HG02973 (cell line): Measurements from ENCODE around the gene GAGE1.
"Not testable (repeated sequence)": the region's sequence is repeated elsewhere in the genome, so short reads cannot be mapped to it uniquely, and the experiment has no call there.

Source experiments
- ATAC-seq: cut with Tn5 transposase; IDR thresholded peaks from one replicate; pipeline ENCODE4 v1.9.1; 2021; ENCODE audit warnings: moderate library complexity; ENCODE audit not compliant: unreplicated experiment

GAGE1 gene, protein sequence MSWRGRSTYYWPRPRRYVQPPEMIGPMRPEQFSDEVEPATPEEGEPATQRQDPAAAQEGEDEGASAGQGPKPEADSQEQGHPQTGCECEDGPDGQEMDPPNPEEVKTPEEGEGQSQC

DNA sequence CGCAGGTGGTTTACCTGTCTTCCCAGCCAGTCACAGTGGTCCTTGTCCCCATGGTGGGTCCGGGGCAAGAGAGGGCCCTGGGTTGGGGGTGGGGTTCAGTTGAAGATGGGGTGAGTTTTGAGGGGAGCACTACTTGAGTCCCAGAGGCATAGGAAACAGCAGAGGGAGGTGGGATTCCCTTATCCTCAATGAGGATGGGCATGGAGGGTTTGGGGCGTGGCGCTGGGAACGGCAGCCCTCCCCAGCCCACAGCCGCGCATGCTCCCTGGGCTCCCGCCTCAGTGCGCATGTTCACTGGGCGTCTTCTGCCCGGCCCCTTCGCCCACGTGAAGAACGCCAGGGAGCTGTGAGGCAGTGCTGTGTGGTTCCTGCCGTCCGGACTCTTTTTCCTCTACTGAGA lies at the start of gene GAGE1:
GAGE1 (plus strand) TSS at position 301 of the 400 bp plus-strand sequence. CDS start 1,155 bp downstream, outside the sequence.
- not testable (repeated sequence) for ATAC-seq

DNA sequence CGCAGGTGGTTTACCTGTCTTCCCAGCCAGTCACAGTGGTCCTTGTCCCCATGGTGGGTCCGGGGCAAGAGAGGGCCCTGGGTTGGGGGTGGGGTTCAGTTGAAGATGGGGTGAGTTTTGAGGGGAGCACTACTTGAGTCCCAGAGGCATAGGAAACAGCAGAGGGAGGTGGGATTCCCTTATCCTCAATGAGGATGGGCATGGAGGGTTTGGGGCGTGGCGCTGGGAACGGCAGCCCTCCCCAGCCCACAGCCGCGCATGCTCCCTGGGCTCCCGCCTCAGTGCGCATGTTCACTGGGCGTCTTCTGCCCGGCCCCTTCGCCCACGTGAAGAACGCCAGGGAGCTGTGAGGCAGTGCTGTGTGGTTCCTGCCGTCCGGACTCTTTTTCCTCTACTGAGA lies 47.8 kb upstream of the GAGE1 start, which contains the start of gene GAGE12E:
GAGE12E (plus strand) TSS at position 301 of the 400 bp plus-strand sequence. CDS start 1,155 bp downstream, outside the sequence.
- ATAC-seq = not testable (repeated sequence)

DNA sequence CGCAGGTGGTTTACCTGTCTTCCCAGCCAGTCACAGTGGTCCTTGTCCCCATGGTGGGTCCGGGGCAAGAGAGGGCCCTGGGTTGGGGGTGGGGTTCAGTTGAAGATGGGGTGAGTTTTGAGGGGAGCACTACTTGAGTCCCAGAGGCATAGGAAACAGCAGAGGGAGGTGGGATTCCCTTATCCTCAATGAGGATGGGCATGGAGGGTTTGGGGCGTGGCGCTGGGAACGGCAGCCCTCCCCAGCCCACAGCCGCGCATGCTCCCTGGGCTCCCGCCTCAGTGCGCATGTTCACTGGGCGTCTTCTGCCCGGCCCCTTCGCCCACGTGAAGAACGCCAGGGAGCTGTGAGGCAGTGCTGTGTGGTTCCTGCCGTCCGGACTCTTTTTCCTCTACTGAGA lies 38.3 kb upstream of the GAGE1 start, which contains the start of gene GAGE12F:
GAGE12F (plus strand) TSS at position 301 of the 400 bp plus-strand sequence. CDS start 1,155 bp downstream, outside the sequence.
- ATAC-seq = not testable (repeated sequence)

DNA sequence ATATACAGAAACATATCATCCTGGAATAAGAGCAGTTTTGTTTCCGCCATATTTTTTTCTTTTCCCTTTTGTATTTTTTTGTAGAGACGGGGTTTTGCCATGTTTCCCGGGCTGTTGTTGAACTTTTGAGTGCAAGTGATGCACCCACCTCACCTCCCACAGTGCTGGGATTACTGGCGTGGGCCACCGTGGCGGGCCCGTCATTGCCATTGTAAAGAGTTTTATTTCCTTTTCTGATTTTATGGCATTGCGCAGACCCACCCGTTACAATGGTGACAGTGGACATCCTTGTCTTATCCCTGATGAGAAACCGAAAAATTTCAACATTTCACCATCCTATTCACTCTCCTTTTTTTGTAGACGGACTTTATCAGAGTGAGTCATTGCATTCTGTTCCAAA lies 30.1 kb upstream of the GAGE1 start:
- not testable (repeated sequence) for ATAC-seq

DNA sequence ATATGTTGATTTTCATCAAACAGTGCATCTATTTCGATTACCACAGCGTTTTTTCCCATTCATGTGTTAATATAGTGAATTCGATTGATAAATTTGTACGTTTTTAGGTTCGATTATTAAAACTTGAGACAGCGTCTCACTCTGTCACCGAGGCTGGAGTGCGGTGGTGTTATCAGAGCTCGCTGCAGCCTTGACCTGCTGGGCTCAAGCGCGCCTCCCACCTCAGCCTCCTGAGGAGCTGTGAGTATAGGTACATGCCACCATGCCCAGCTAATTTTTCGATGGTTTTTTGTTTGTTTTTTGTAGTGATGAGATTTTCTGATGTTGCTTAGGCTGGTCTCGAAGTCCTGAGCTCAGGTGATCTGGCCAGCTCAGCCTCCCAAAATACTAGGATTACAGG lies 29.7 kb upstream of the GAGE1 start:
- not testable (repeated sequence) for ATAC-seq

DNA sequence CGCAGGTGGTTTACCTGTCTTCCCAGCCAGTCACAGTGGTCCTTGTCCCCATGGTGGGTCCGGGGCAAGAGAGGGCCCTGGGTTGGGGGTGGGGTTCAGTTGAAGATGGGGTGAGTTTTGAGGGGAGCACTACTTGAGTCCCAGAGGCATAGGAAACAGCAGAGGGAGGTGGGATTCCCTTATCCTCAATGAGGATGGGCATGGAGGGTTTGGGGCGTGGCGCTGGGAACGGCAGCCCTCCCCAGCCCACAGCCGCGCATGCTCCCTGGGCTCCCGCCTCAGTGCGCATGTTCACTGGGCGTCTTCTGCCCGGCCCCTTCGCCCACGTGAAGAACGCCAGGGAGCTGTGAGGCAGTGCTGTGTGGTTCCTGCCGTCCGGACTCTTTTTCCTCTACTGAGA lies 28.7 kb upstream of the GAGE1 start, which contains the start of gene GAGE12G:
GAGE12G (plus strand) TSS at position 301 of the 400 bp plus-strand sequence. CDS start 1,155 bp downstream, outside the sequence.
- not testable (repeated sequence) for ATAC-seq

- not testable (repeated sequence) for ATAC-seq
Observed at GRCh38 chrX:49579649-49580048, 19.2 kb upstream of the GAGE1 start, which contains the start of gene GAGE12H. Gene GAGE12H, plus strand, starts transcription at chrX:49579949. Its CDS starts 1,155 bp downstream, at chrX:49581104.

- ATAC-seq = not testable (repeated sequence)
Observed at GRCh38 chrX:49589196-49589595, 9.6 kb upstream of the GAGE1 start, which contains the start of gene GAGE2A. Gene GAGE2A, plus strand, starts transcription at chrX:49589496. Its CDS starts 1,155 bp downstream, at chrX:49590651.

DNA sequence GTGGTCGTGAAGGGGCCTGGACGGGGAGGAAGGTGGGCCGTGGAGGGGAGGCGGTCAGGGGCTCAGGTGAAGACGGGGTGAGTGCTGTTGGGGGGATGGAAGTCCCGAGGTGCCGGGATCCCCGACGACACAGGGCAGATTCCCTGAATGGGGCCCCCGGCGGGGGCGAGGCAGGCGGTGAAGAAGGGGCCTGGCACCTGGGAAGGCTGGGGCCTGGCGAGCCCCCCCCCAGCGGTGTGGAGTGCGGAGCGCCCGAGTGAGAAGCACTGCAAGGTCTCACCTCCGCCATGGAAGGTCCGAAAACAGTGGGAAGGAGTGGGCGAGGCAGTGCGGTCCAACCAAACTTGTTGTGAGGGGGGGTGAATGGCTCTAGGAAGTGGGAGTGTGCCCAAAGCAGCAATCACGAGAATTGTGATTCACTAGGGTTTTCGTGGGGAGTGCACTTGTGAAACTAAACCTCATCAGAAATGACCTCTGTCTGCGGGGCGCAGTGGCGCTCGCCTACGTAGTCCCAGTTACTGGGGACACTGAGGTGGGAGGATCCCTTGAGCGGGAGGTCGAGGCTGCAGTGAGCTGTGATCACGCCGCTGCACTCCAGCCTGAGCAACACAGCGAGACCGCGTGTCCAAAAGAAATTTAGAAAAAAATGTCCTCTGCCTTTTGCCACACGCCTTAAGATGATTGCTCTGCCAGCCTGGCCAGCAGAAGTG lies 8.9 kb upstream of the GAGE1 start:
- not testable (repeated sequence) for ATAC-seq

DNA sequence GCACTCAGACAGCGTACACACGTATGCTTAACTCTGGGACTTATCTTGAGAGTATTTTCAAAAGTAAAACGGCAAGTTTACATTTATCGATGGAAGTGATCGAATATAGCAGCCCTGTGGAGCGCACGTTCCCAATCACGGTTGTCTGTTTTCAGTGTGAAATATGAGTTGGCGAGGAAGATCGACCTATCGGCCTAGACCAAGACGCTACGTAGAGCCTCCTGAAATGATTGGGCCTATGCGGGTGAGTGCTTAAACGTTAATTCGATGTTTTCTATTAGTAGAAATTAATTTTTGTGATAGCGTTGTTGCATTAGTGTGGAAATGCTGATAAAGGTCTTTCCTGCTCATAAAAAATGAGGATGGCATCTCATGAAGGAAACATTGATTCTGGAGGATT lies 8.3 kb upstream of the GAGE1 start:
- ATAC-seq = not testable (repeated sequence)

GRCh38 chrX:49610718-49611310 lies 12.0 kb downstream of the GAGE1 start:
- ATAC-seq = no peak

GRCh38 chrX:49618574-49618973 lies 19.8 kb downstream of the GAGE1 start:
- no peak for ATAC-seq

DNA sequence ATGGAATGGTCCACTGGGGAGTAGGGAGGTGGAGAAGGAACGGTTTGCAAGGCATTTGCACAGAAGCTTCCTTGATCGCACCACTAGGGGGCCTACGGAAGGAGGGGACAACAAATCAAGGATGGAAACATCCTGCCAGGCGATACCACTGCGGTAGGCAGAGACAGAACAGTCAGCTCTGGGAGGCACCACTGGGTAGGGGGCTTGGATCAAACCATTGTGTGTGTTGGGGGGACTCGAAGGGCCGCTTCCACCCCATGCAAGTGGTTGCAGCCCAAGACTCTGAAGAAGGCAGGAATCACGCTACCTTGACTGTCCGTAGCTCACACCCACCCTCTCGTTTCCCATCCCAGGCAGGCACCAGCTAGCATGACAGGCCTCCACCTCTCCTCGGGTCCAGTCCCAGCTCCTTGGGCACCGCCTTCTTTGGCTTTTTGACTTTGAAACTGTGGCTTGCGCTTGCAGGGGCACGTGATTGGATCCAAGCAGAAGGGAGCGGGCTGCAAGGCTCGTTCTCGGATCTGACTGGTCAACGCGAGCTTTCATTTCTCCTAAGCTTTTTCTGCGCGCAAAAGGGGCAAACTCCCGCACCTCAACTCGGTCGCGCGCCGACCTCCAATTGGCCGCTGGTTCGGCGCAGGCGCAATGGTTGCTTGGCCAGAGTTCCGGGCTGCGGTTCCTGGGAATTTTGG lies 28.4 kb downstream of the GAGE1 start:
- no peak for ATAC-seq

- no peak for ATAC-seq
Observed at GRCh38 chrX:49644991-49645637, 46.3 kb downstream of the GAGE1 start.

DNA sequence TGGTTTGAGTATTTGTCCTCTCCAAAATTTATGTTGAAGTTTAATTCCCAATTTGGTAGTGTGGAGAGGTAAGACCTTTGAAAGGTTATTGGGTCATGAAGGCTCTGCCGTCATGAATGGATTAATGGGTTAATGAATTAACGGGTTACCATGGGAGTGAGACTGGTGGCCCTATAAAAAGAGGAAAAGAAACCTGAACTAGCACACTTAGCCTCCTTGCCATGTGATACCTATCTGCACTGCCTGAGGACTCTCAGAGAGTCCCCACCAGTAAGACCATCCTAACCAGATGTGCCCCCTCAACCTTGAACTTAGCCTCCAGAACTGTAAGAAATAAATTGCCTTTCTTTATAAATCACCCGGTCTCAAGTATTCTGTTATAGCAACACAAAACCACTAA lies 57.7 kb downstream of the GAGE1 start:
- no peak for ATAC-seq
